OCI-LY7 (cell line): Measurements from ENCODE around the gene CAMSAP3.

Experiments
- EZH2phosphoT487 ChIP-seq: fragments of 200-600 bp; sonication (generic); IDR thresholded peaks from 2 replicates; pipeline ENCODE4 v1.6.1; 2018; ENCODE audit warnings: low read depth, borderline replicate concordance, mild to moderate bottlenecking, mixed run types, antibody characterized with exemption, low read length, moderate library complexity, mixed read lengths
- TF ChIP-seq, protein P1 (sequence below): fragments of 200-600 bp; sonication (generic); conservative IDR thresholded peaks from 2 replicates; pipeline ENCODE4 v1.5.1; 2014; ENCODE audit warnings: mild to moderate bottlenecking, antibody characterized with exemption, low read length, moderate library complexity, mixed read lengths

- TF ChIP-seq, protein P1, sequence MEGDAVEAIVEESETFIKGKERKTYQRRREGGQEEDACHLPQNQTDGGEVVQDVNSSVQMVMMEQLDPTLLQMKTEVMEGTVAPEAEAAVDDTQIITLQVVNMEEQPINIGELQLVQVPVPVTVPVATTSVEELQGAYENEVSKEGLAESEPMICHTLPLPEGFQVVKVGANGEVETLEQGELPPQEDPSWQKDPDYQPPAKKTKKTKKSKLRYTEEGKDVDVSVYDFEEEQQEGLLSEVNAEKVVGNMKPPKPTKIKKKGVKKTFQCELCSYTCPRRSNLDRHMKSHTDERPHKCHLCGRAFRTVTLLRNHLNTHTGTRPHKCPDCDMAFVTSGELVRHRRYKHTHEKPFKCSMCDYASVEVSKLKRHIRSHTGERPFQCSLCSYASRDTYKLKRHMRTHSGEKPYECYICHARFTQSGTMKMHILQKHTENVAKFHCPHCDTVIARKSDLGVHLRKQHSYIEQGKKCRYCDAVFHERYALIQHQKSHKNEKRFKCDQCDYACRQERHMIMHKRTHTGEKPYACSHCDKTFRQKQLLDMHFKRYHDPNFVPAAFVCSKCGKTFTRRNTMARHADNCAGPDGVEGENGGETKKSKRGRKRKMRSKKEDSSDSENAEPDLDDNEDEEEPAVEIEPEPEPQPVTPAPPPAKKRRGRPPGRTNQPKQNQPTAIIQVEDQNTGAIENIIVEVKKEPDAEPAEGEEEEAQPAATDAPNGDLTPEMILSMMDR = no peak
- TF ChIP-seq EZH2phosphoT487 = no peak
These were observed 40.4 kb upstream of the CAMSAP3 start for GRCh38 chr19:7554990-7555864.
